ENCODE measurements around the gene MAN2C1. TPM values are rescaled to one million over a fixed set of nuclear protein-coding genes. Genes with fewer than 3 reads are reported as not detected.

The MAN2C1 gene
- total and polyA plus RNA-seq, 2 donors (not counting 1 experiment from before 2014, with no cell fraction given) = 186 to 229 TPM

- Mint-ChIP-seq H3K27ac (peak overlapping the region; percentile 98), H3K9me3 (ENCODE audit: insufficient read depth) (peaks cover 8% of the 10 kb centered on the region), H3K4me3 (peak overlapping the region; percentile 80), H3K27me3 (no peaks in the 10 kb centered on the region), H3K4me1 (peaks cover 45% of the 10 kb centered on the region)
- DNase-seq = peak; percentile 55
- ChIA-PET CTCF (interaction anchor here (7.0 kb wide), 1 partner anchor 19 kb away, joined by 52 read pairs; the partner anchor contains the start of gene MAN2C1), POLR2A (interaction anchor here (0.6 to 3.3 kb wide), 6 partner anchors 9 to 505 kb away, joined by 4 to 25 read pairs (median 5); partner anchors contain the start of genes COMMD4, MAN2C1 and SIN3A)
- H3K9me3 ChIP-seq (ENCODE audit: control extremely low read depth in 1 of 3, control insufficient read depth in 2 of 3, insufficient read depth in 1 of 3, low read length in 2 of 3) = peaks cover 0 to 57% (median 27%) of the 10 kb centered on the region in 3 donors
- H2AFZ ChIP-seq (ENCODE audit: insufficient read depth, low read depth, low read length, poor library complexity, severe bottlenecking) = no peak overlapping the region
- WGBS (ENCODE audit: insufficient coverage) = 57% methylated on average over 45 of the region's 46 CpGs
- H3K4me3 ChIP-seq (ENCODE audit: control extremely low read depth in 1 of 5, extremely low read depth in 1 of 5, insufficient read depth in 1 of 5, low read depth in 2 of 5, low read length in 4 of 5) = peak overlapping the region in 4 of 5 experiments; percentile 59 to 82 (median 74)
- H3K36me3 ChIP-seq (replicated peaks in 1 of 2; ENCODE audit: control extremely low read depth in 1 of 2, control insufficient read depth in 1 of 2, extremely low read depth in 1 of 2, insufficient read depth in 2 of 2, low read length in 1 of 2) = peaks cover 0 to 8% of the 10 kb centered on the region in 2 experiments
- TF ChIP-seq EZH2 (IDR thresholded peaks at IDR 0.05; ENCODE audit: borderline replicate concordance, insufficient read depth, low read depth, low read length, poor library complexity, severe bottlenecking) (no peak), CTCF (IDR thresholded peaks at IDR 0.05) (no peak)
- intact Hi-C loops (cut with micrococcal nuclease) = no loop called here
- H3K4me2 ChIP-seq (replicated peaks; ENCODE audit: low read depth, low read length, poor library complexity, severe bottlenecking) = peak overlapping the region; percentile 95
- H4K20me1 ChIP-seq (ENCODE audit: control insufficient read depth, insufficient read depth, low read length, poor library complexity, severe bottlenecking) = no peaks in the 10 kb centered on the region
- H3K4me1 ChIP-seq (ENCODE audit: control insufficient read depth in 2 of 2, insufficient read depth in 2 of 2, low read length in 2 of 2) = peaks cover 31 to 47% of the 10 kb centered on the region in 2 donors
- no peak for ATAC-seq (ENCODE audit: low read depth)
- H3K27ac ChIP-seq (ENCODE audit: low read length in 2 of 2) = peak overlapping the region; percentile 84 to 92
- no peaks in the 10 kb centered on the region for H3K79me2 ChIP-seq (ENCODE audit: control insufficient read depth, insufficient read depth, low read length)
- H3K9ac ChIP-seq (ENCODE audit: low read length) = peak overlapping the region; percentile 42
- no peaks in the 10 kb centered on the region for H3K27me3 ChIP-seq (replicated peaks in 1 of 4; ENCODE audit: control extremely low read depth in 1 of 4, control insufficient read depth in 3 of 4, insufficient read depth in 4 of 4, low read length in 3 of 4)
These were observed 19.7 kb downstream of the MAN2C1 start for GRCh38 chr15:75348562-75349350.

Data from B cell (primary cell).